Naive thymus-derived CD4-positive, alpha-beta T cell (primary cell): ENCODE data around the gene DAGLA. TPM values are rescaled to one million over a fixed set of nuclear protein-coding genes. Genes with fewer than 3 reads are reported as not detected.

Experiments
- ATAC-seq: fragments of 150-1000 bp; cut with Tn5 transposase; 2 replicates; pipeline ENCODE4 v1.10.0; 2021; ENCODE audit warnings: mild to moderate bottlenecking, moderate library complexity
- CTCF ChIA-PET: fragments of 350-600 bp; sonication (Branson Sonifier 250); formaldehyde crosslinking; loops from one replicate; lab custom pipeline; 2021; ENCODE audit warnings: antibody characterized with exemption; lab: Charles Lee
- POLR2A ChIA-PET: fragments of 350-600 bp; sonication (Branson Sonifier 250); formaldehyde crosslinking; loops from one replicate; lab custom pipeline; 2021; ENCODE audit warnings: antibody characterized with exemption, inconsistent platforms; lab: Charles Lee
- DNase-seq, 9 donors: peaks; one replicate each; pipeline versions ENCODE4 v3.0.0 to v3.0.0-alpha.2; 2020 to 2022; ENCODE audit warnings: mixed read lengths in 1 of 9
- H3K27ac ChIP-seq: one replicate; pipeline ENCODE4 v1.7.0; 2013; ENCODE audit warnings: mild to moderate bottlenecking, low read depth, low read length, moderate library complexity
- H3K27me3 ChIP-seq, 2 donors: one replicate each; pipeline ENCODE4 v1.7.0; 2013; ENCODE audit warnings: low read length in 2 of 2, mild to moderate bottlenecking in 2 of 2, moderate library complexity in 2 of 2; ENCODE audit not compliant: control insufficient read depth in 2 of 2, insufficient read depth in 2 of 2
- H3K36me3 ChIP-seq, 3 experiments: 1 replicate in 2 of 3; 2 replicates in 1 of 3; pipeline ENCODE4 v1.7.0; 2013; ENCODE audit warnings: low read length in 3 of 3, mild to moderate bottlenecking in 3 of 3, moderate library complexity in 1 of 3; ENCODE audit not compliant: insufficient read depth in 3 of 3, control insufficient read depth in 2 of 3
- H3K4me1 ChIP-seq, 2 donors: one replicate each; pipeline ENCODE4 v1.7.0; 2013; ENCODE audit warnings: low read length in 2 of 2, mild to moderate bottlenecking in 2 of 2, moderate library complexity in 1 of 2; ENCODE audit not compliant: control insufficient read depth in 2 of 2, insufficient read depth in 2 of 2
- H3K4me3 ChIP-seq: 2 replicates; pipeline ENCODE4 v1.7.0; 2013; ENCODE audit warnings: mild to moderate bottlenecking, low read length
- H3K9me3 ChIP-seq, 3 experiments: 1 replicate in 2 of 3; 2 replicates in 1 of 3; pipeline ENCODE4 v1.7.0; 2013; ENCODE audit warnings: low read length in 3 of 3; ENCODE audit not compliant: control insufficient read depth in 2 of 3
- H3K27ac Mint-ChIP-seq, 9 donors: one replicate each; pipeline ENCODE4 v1.8.0; 2020 to 2022; ENCODE audit warnings: mixed read lengths in 9 of 9, mild to moderate bottlenecking in 8 of 9, moderate library complexity in 5 of 9, inconsistent platforms in 2 of 9
- H3K27me3 Mint-ChIP-seq, 5 donors: one replicate each; pipeline ENCODE4 v1.8.0; 2021 to 2022; ENCODE audit warnings: mixed read lengths in 5 of 5, mild to moderate bottlenecking in 1 of 5
- H3K36me3 Mint-ChIP-seq, 5 donors: one replicate each; pipeline ENCODE4 v1.8.0; 2020 to 2022; ENCODE audit warnings: mixed read lengths in 5 of 5, mild to moderate bottlenecking in 3 of 5, inconsistent platforms in 1 of 5
- H3K4me1 Mint-ChIP-seq, 7 donors: one replicate each; pipeline ENCODE4 v1.8.0; 2020 to 2022; ENCODE audit warnings: mixed read lengths in 7 of 7, mild to moderate bottlenecking in 3 of 7, inconsistent platforms in 1 of 7
- H3K4me3 Mint-ChIP-seq, 10 donors: one replicate each; pipeline ENCODE4 v1.8.0; 2020 to 2022; ENCODE audit warnings: mild to moderate bottlenecking in 10 of 10, mixed read lengths in 10 of 10, moderate library complexity in 6 of 10, inconsistent platforms in 2 of 10
- H3K9me3 Mint-ChIP-seq, 11 donors: one replicate each; pipeline ENCODE4 v1.8.0; 2020 to 2022; ENCODE audit warnings: mixed read lengths in 11 of 11, mild to moderate bottlenecking in 4 of 11, inconsistent platforms in 1 of 11, moderate library complexity in 1 of 11
- intact Hi-C, 2 donors: fragments of 100-400 bp; cut with micrococcal nuclease; formaldehyde crosslinking; loops; one replicate each; pipeline ENCODE4 v1.15.1; 2023
- polyA plus RNA-seq, 2 donors: library from polyadenylated mRNA; unstranded; fragments of 300-500 nt; fragmentation: Illumina TruSeq; gene quantifications; one replicate each; pipeline ENCODE4 v1.2.3, GENCODE V29; 2021
- total RNA-seq, 6 experiments: library from RNA in 5 of 6; stranded (reverse) in 5 of 6; gene quantifications; 1 replicate in 5 of 6; 2 replicates in 1 of 6; pipeline ENCODE4 v1.2.3 and lab custom pipeline; 2021 to 2026

The DAGLA gene
- total and polyA plus RNA-seq, 7 experiments from 2014 or later, result 0.15 to 2.1 (median 0.26) TPM

GRCh38 chr11:61776561-61777075, 96.4 kb downstream of the DAGLA start:
- ChIA-PET POLR2A (no interaction called here), CTCF (no interaction called here)
- Histone ChIP-seq H3K27me3 (no peaks in the 10 kb centered on the region), H3K9me3 (no peaks in the 10 kb centered on the region), H3K4me3 (peak overlapping the region; percentile 44), H3K4me1 (peaks cover 4 to 11% of the 10 kb centered on the region in 2 donors), H3K36me3 (no peaks in the 10 kb centered on the region), H3K27ac (no peak overlapping the region)
- Mint-ChIP-seq H3K27me3 (peaks cover 0 to 6% (median 0%) of the 10 kb centered on the region in 5 donors), H3K4me1 (peaks cover 5 to 21% (median 10%) of the 10 kb centered on the region in 7 donors), H3K4me3 (peak overlapping the region in 9 of 10 donors; percentile 34 to 77 (median 68)), H3K36me3 (no peaks in the 10 kb centered on the region), H3K9me3 (no peaks in the 10 kb centered on the region), H3K27ac (peak overlapping the region in 1 of 9 donors; percentile 80)
- intact Hi-C loops, result loop anchor here (1.0 to 2.0 kb wide), 3 partner anchors 16 to 29 kb away; partner anchors contain the start of genes MYRF (in 2 of the 2), FEN1 (in 1 of the 2) and TMEM258 (in 1 of the 2)
- ATAC-seq (peak; percentile 66), DNase-seq (peak in 8 of 9 donors; percentile 27 to 71 (median 37))

GRCh38 chr11:61777234-61778090, 97.3 kb downstream of the DAGLA start:
- H3K27ac Mint-ChIP-seq, result peak overlapping the region in 1 of 9 donors; percentile 55
- no peaks in the 10 kb centered on the region for H3K36me3 Mint-ChIP-seq
- Histone ChIP-seq H3K27ac (no peak overlapping the region), H3K36me3 (no peaks in the 10 kb centered on the region), H3K9me3 (no peaks in the 10 kb centered on the region), H3K4me1 (peaks cover 4 to 7% of the 10 kb centered on the region in 2 donors), H3K4me3 (peak overlapping the region; percentile 44), H3K27me3 (no peaks in the 10 kb centered on the region)
- intact Hi-C loops, result loop anchor here (1.0 to 2.0 kb wide), 2 partner anchors 15 to 25 kb away; partner anchors contain the start of genes MYRF (in 2 of the 2), FEN1 (in 1 of the 2) and TMEM258 (in 1 of the 2)
- ATAC-seq (peak; percentile 75), DNase-seq (peak; percentile 37 to 78 (median 48))
- ChIA-PET POLR2A (no interaction called here), CTCF (no interaction called here)
- peaks cover 4 to 21% (median 10%) of the 10 kb centered on the region in 7 donors for H3K4me1 Mint-ChIP-seq
- peaks cover 0 to 6% (median 0%) of the 10 kb centered on the region in 5 donors for H3K27me3 Mint-ChIP-seq
- no peaks in the 10 kb centered on the region for H3K9me3 Mint-ChIP-seq
- H3K4me3 Mint-ChIP-seq, result peak overlapping the region; percentile 56 to 77 (median 68)

DNA sequence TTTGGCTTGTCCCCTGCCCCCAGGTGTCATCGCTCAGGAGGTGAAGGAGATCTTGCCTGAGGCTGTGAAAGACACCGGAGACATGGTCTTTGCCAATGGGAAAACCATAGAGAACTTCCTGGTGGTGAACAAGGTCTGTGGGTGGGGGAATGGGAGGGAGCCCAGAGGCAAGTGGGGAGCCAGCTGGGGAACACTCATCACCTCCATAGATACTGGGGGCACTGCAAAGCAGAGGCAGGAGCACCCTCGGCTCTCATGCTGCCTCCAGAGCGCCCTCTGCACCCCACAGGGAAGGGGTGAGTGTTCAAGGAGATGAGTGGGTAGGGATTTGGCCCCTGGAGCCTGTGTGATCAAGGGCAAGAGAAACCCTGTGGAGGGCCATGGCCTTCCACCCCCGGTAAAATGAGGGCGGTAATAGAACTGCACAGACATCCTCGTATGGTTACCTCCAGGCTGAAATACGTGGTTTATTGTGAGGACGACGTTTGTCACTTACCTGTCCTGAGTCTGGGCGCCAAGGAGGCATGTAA, 98.2 kb downstream of the DAGLA start:
- Histone ChIP-seq H3K9me3 (no peaks in the 10 kb centered on the region), H3K27ac (no peak overlapping the region), H3K4me1 (peaks cover 4% of the 10 kb centered on the region in 2 donors), H3K4me3 (no peak overlapping the region), H3K27me3 (no peaks in the 10 kb centered on the region), H3K36me3 (peaks cover 0 to under 1% (median 0%) of the 10 kb centered on the region in 3 experiments)
- Mint-ChIP-seq H3K4me1 (peaks cover 4 to 20% (median 10%) of the 10 kb centered on the region in 7 donors), H3K4me3 (peak overlapping the region in 7 of 10 donors; percentile 63 to 77 (median 70)), H3K36me3 (no peaks in the 10 kb centered on the region), H3K9me3 (no peaks in the 10 kb centered on the region), H3K27ac (peak overlapping the region in 1 of 9 donors; percentile 55), H3K27me3 (peaks cover 0 to 6% (median 0%) of the 10 kb centered on the region in 5 donors)
- ATAC-seq (no peak), DNase-seq (no peak)
- POLR2A ChIA-PET, result no interaction called here
- CTCF ChIA-PET, result interaction anchor here (0.6 kb wide), 1 partner anchor 28 kb away, joined by 3 read pairs; no protein-coding TSS in a partner anchor
- intact Hi-C loops, result no loop called here

DNA sequence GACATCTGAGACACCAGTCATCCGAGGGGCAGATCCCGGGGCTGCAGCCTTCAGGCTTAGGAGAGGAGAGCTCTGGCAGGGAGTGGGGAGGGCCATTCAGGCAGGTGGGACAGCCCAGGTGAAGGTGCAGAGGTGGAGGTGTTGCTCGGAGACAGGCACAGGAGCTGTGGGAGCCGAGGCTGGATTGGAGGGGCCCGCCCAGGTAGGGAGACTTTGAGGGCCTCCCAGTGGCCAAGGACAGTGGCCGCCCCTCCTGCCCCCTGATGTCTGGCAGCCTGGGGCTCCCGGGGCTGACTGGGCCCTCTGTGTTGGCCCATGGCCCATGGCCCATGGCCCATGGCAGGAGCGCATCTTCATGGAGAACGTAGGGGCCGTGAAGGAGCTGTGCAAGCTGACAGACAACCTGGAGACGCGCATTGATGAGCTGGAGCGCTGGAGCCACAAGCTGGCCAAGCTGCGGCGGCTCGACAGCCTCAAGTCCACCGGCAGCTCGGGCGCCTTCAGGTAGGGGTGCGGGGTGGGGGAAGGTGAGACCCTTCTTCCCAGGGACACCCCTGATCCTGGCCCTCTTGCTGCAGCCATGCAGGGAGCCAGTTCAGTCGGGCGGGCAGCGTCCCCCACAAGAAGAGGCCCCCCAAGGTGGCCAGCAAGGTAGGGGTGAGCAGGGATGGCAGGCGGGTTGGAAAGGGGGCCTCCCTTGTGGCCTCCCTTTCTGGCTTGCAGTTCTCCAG, 98.9 kb downstream of the DAGLA start:
- Mint-ChIP-seq H3K9me3 (no peaks in the 10 kb centered on the region), H3K27ac (no peak overlapping the region), H3K27me3 (peaks cover 0 to 6% (median 0%) of the 10 kb centered on the region in 5 donors), H3K4me3 (peak overlapping the region in 1 of 10 donors; percentile 44), H3K4me1 (peaks cover 4 to 20% (median 10%) of the 10 kb centered on the region in 7 donors), H3K36me3 (peaks cover 0 to under 1% (median 0%) of the 10 kb centered on the region in 5 donors)
- H3K4me1 ChIP-seq, result peaks cover 4% of the 10 kb centered on the region in 2 donors
- CTCF ChIA-PET, result interaction anchor here (0.6 kb wide), 1 partner anchor 28 kb away, joined by 3 read pairs; no protein-coding TSS in a partner anchor
- DNase-seq (no peak), ATAC-seq (no peak)
- intact Hi-C loops, result no loop called here
- no peaks in the 10 kb centered on the region for H3K9me3 ChIP-seq
- no peaks in the 10 kb centered on the region for H3K27me3 ChIP-seq
- no peak overlapping the region for H3K4me3 ChIP-seq
- POLR2A ChIA-PET, result no interaction called here
- H3K36me3 ChIP-seq, result peaks cover 0 to 6% (median 0%) of the 10 kb centered on the region in 3 experiments
- no peak overlapping the region for H3K27ac ChIP-seq

GRCh38 chr11:61779666-61780525, 99.7 kb downstream of the DAGLA start:
- POLR2A ChIA-PET, result no interaction called here

More at GRCh38 chr11:61779666-61780525, 99.7 kb downstream of the DAGLA start:
- H3K4me3 ChIP-seq, result no peak overlapping the region
- Mint-ChIP-seq H3K36me3 (peaks cover 0 to 8% (median 0%) of the 10 kb centered on the region in 5 donors), H3K27ac (no peak overlapping the region), H3K4me1 (peaks cover 4 to 20% (median 11%) of the 10 kb centered on the region in 7 donors), H3K4me3 (peak overlapping the region in 1 of 10 donors; percentile 44), H3K9me3 (no peaks in the 10 kb centered on the region), H3K27me3 (peaks cover 0 to 6% (median 0%) of the 10 kb centered on the region in 5 donors)
- ATAC-seq (no peak), DNase-seq (no peak)
- CTCF ChIA-PET, result no interaction called here
- no peak overlapping the region for H3K27ac ChIP-seq
- peaks cover 4% of the 10 kb centered on the region in 2 donors for H3K4me1 ChIP-seq
- H3K27me3 ChIP-seq, result no peaks in the 10 kb centered on the region
- H3K36me3 ChIP-seq, result peaks cover 0 to 14% (median 3%) of the 10 kb centered on the region in 3 experiments
- intact Hi-C loops, result no loop called here
- no peaks in the 10 kb centered on the region for H3K9me3 ChIP-seq
